HCT116 (cell line): ENCODE measurements around the gene MRPL50. TPM values are rescaled to one million over a fixed set of nuclear protein-coding genes. Genes with fewer than 3 reads are reported as not detected.

ENCODE experiments used
- ATAC-seq: fragments of 200-7000 bp; cut with Tn5 transposase; 2 replicates; pipeline ENCODE4 v1.9.1; 2020; ENCODE audit warnings: mild to moderate bottlenecking, moderate library complexity
- BruUV-seq: library from RNA; stranded (reverse); fragments of 400-500 nt; replicated peaks from 2 replicates; lab custom pipeline; 2021; lab: Mats Ljungman, UMichigan
- CTCF ChIA-PET: fragments of 300-600 bp; sonication (Branson Sonifier 250); formaldehyde crosslinking; loops from one replicate; lab custom pipeline; 2021; ENCODE audit warnings: antibody characterized with exemption; lab: Charles Lee
- POLR2A ChIA-PET: fragments of 300-600, 350-600 bp; sonication (Branson Sonifier 250); formaldehyde crosslinking; loops from one replicate; lab custom pipeline; 2021; ENCODE audit warnings: antibody characterized with exemption; lab: Charles Lee
- RAD21 ChIA-PET, 2 experiments: fragments of 300-600 bp; sonication (Branson Sonifier 250); formaldehyde crosslinking; loops; one replicate each; lab custom pipeline; 2023; ENCODE audit warnings: low total read pairs in 2 of 2; ENCODE audit not compliant: uncharacterized antibody in 2 of 2, unreplicated experiment in 2 of 2, low non-redundant PET in 1 of 2; lab: Charles Lee
- DNase-seq: peaks from one replicate; pipeline ENCODE4 v3.0.0-alpha.2; 2010; ENCODE audit warnings: low read depth, low spot score
- H2AFZ ChIP-seq: fragments of 200-600 bp; shearing (Covaris generic), sonication (generic); 2 replicates; pipeline ENCODE4 v1.6.1; 2017; ENCODE audit warnings: low read depth, mixed run types, mixed read lengths, antibody characterized with exemption, low read length; ENCODE audit not compliant: poor library complexity, severe bottlenecking
- H3K27ac ChIP-seq: 2 replicates; pipeline ENCODE4 v1.5.1; 2012; ENCODE audit warnings: low read depth, low read length
- H3K27me3 ChIP-seq: fragments of 200-600 bp; sonication (generic); 2 replicates; pipeline ENCODE4 v1.6.1; 2016; ENCODE audit warnings: mixed run types, low read length, mixed read lengths; ENCODE audit not compliant: insufficient read depth
- H3K36me3 ChIP-seq, 2 experiments: fragments of 200-500 bp in 1 of 2; fragments of 200-600 bp in 1 of 2; sonication (Bioruptor generic) in 1 of 2; sonication (generic) in 1 of 2; 2 replicates each; pipeline versions ENCODE4 v1.5.1 to v1.6.1; 2014 to 2016; ENCODE audit warnings: low read length in 2 of 2, inconsistent platforms in 1 of 2, mixed read lengths in 1 of 2, mixed run types in 1 of 2; ENCODE audit not compliant: insufficient read depth in 2 of 2, control insufficient read depth in 1 of 2
- H3K4me1 ChIP-seq, 2 experiments: fragments of 200-600 bp in 1 of 2; sonication (generic) in 1 of 2; 2 replicates each; pipeline versions ENCODE4 v1.5.1 to v1.6.1; 2012 to 2017; ENCODE audit warnings: low read length in 2 of 2, inconsistent platforms in 1 of 2, mild to moderate bottlenecking in 1 of 2, mixed read lengths in 1 of 2, mixed run types in 1 of 2, moderate library complexity in 1 of 2; ENCODE audit not compliant: insufficient read depth in 2 of 2, control insufficient read depth in 1 of 2
- H3K4me2 ChIP-seq: fragments of 200-600 bp; sonication (generic); 2 replicates; pipeline ENCODE4 v1.6.1; 2017; ENCODE audit warnings: mixed run types, low read length, mixed read lengths
- H3K4me3 ChIP-seq, 2 experiments: fragments of 200-600 bp in 1 of 2; sonication (generic) in 1 of 2; replicated peaks in 1 of 2; 2 replicates each; pipeline ENCODE4 v1.5.1; 2011 to 2016; ENCODE audit warnings: low read length in 2 of 2, control low read depth in 1 of 2, low read depth in 1 of 2, mild to moderate bottlenecking in 1 of 2, mixed read lengths in 1 of 2, mixed run types in 1 of 2
- H3K79me2 ChIP-seq: fragments of 200-600 bp; sonication (generic); 2 replicates; pipeline ENCODE4 v1.6.1; 2017; ENCODE audit warnings: mild to moderate bottlenecking, mixed run types, low read length, moderate library complexity, mixed read lengths; ENCODE audit not compliant: insufficient read depth
- H3K9ac ChIP-seq: fragments of 200-600 bp; sonication (generic); 2 replicates; pipeline ENCODE4 v1.6.1; 2016; ENCODE audit warnings: low read length, mixed read lengths
- H3K9me2 ChIP-seq: fragments of 200-600 bp; sonication (generic), shearing (Covaris generic); 2 replicates; pipeline ENCODE4 v1.6.1; 2017; ENCODE audit warnings: mixed run types, mild to moderate bottlenecking, moderate library complexity; ENCODE audit not compliant: insufficient read depth
- H3K9me3 ChIP-seq, 2 experiments: fragments of 200-500 bp in 1 of 2; fragments of 200-600 bp in 1 of 2; sonication (Bioruptor generic) in 1 of 2; sonication (generic) in 1 of 2; 2 replicates each; pipeline ENCODE4 v1.6.1; 2014 to 2017; ENCODE audit warnings: low read length in 2 of 2, mixed read lengths in 2 of 2, inconsistent platforms in 1 of 2, low read depth in 1 of 2, mild to moderate bottlenecking in 1 of 2, mixed run types in 1 of 2, moderate library complexity in 1 of 2; ENCODE audit not compliant: control insufficient read depth in 1 of 2, insufficient read depth in 1 of 2
- H4K20me1 ChIP-seq: fragments of 200-600 bp; sonication (generic), shearing (Covaris generic); 2 replicates; pipeline ENCODE4 v1.6.1; 2017; ENCODE audit warnings: mixed run types, mild to moderate bottlenecking, moderate library complexity; ENCODE audit not compliant: insufficient read depth
- EZH2 ChIP-seq: fragments of 200-600 bp; sonication (generic); IDR thresholded peaks from 2 replicates; pipeline ENCODE4 v1.6.1; 2017; ENCODE audit warnings: antibody characterized with exemption, mixed run types
- FOSL1 ChIP-seq: IDR thresholded peaks from 2 replicates; pipeline ENCODE4 v1.6.1; 2012; ENCODE audit warnings: low read depth
- MAX ChIP-seq: IDR thresholded peaks from 2 replicates; pipeline ENCODE4 v1.6.1; 2012
- RAD21 ChIP-seq: IDR thresholded peaks from 2 replicates; pipeline ENCODE4 v1.6.1; 2012; ENCODE audit warnings: low read depth, mild to moderate bottlenecking
- REST ChIP-seq: IDR thresholded peaks from 2 replicates; pipeline ENCODE4 v1.6.1; 2012; ENCODE audit warnings: low read depth
- SP1 ChIP-seq: IDR thresholded peaks from 2 replicates; pipeline ENCODE4 v1.6.1; 2012; ENCODE audit warnings: low read depth
- TCF7L2 ChIP-seq: IDR thresholded peaks from 2 replicates; pipeline ENCODE4 v1.7.0; 2011; ENCODE audit warnings: borderline replicate concordance, inconsistent platforms; ENCODE audit not compliant: insufficient read depth, insufficient read length; ENCODE audit errors: extremely low read depth
- YY1 ChIP-seq: IDR thresholded peaks from 2 replicates; pipeline ENCODE4 v1.6.1; 2011; ENCODE audit warnings: low read length, low read depth, moderate library complexity, mild to moderate bottlenecking; ENCODE audit not compliant: insufficient replicate concordance; ENCODE audit errors: extremely low read depth
- ZNF274 ChIP-seq: fragments of 200-500 bp; sonication (Bioruptor generic); IDR thresholded peaks from 2 replicates; pipeline ENCODE4 v1.6.1; 2014; ENCODE audit warnings: mild to moderate bottlenecking, low read depth, low read length, inconsistent platforms
- intact Hi-C: fragments of 100-400 bp; cut with micrococcal nuclease; formaldehyde crosslinking; loops from 2 replicates; pipeline ENCODE4 v1.10.0; 2022
- total RNA-seq: library from RNA; stranded (reverse); gene quantifications from one replicate; pipeline ENCODE4 v1.2.1, GENCODE V29; 2021; ENCODE audit not compliant: unreplicated experiment
- TF ChIP-seq, protein P1 (sequence below), 3 experiments: fragments of 200-600 bp in 1 of 3; sonication (generic) in 1 of 3; IDR thresholded peaks in 2 of 3; conservative IDR thresholded peaks in 1 of 3; 2 replicates each; pipeline ENCODE4 v1.5.1; 2012 to 2017; ENCODE audit warnings: low read depth in 2 of 3, low read length in 2 of 3, antibody characterized with exemption in 1 of 3, borderline replicate concordance in 1 of 3, control low read depth in 1 of 3, mild to moderate bottlenecking in 1 of 3, mixed read lengths in 1 of 3, mixed run types in 1 of 3, moderate library complexity in 1 of 3; ENCODE audit not compliant: insufficient read depth in 1 of 3
- TF ChIP-seq, protein P2 (sequence below): IDR thresholded peaks from 2 replicates; pipeline ENCODE4 v1.6.1; 2012

The MRPL50 gene
- total RNA-seq, 1 experiment from 2014 or later = 14.6 TPM

DNA sequence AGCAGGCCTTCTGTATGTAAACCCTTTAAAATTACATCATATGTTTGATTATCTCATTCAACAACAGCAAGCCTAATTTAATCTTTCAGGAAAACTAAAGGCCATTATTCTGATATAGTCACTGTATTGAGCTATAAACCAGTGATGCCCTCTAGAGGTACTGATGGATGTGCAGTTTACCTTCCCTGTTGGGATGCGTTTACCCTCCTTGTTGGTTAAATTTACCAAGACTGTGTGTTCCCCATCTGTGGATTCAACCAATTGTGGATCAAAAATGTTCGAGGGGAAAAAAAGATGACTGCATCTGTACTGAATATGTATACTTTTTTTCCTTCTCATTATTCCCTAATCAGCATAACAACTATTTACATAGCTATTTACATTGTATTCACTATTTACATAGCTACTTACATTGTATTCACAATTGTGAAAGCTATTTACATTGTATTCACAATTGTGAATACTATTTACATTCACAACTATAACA is 9.9 kb downstream of the MRPL50 start:
- POLR2A ChIA-PET = interaction anchor here (1.4 kb wide), 1 partner anchor 10 kb away, joined by 10 read pairs; the partner anchor contains the start of genes MRPL50 and ZNF189
- H3K27me3 ChIP-seq = no peaks in the 10 kb centered on the region
- no peak overlapping the region for H3K9ac ChIP-seq
- TF ChIP-seq, protein P1, sequence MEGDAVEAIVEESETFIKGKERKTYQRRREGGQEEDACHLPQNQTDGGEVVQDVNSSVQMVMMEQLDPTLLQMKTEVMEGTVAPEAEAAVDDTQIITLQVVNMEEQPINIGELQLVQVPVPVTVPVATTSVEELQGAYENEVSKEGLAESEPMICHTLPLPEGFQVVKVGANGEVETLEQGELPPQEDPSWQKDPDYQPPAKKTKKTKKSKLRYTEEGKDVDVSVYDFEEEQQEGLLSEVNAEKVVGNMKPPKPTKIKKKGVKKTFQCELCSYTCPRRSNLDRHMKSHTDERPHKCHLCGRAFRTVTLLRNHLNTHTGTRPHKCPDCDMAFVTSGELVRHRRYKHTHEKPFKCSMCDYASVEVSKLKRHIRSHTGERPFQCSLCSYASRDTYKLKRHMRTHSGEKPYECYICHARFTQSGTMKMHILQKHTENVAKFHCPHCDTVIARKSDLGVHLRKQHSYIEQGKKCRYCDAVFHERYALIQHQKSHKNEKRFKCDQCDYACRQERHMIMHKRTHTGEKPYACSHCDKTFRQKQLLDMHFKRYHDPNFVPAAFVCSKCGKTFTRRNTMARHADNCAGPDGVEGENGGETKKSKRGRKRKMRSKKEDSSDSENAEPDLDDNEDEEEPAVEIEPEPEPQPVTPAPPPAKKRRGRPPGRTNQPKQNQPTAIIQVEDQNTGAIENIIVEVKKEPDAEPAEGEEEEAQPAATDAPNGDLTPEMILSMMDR (IDR thresholded peaks at IDR 0.05 in 2 of 3, conservative IDR thresholded peaks at IDR 0.05 in 1 of 3; ENCODE audit: borderline replicate concordance in 1 of 3, insufficient read depth in 1 of 3, low read depth in 2 of 3, low read length in 2 of 3) = peak; percentile 11 to 53 (median 36); a peak in 5 of 6 replicates
- no peak for TF ChIP-seq YY1
- H3K9me2 ChIP-seq = no peaks in the 10 kb centered on the region
- ATAC-seq = peak; percentile 83
- peaks cover 16% of the 10 kb centered on the region; the same call in 1 of the 2 replicates for H4K20me1 ChIP-seq
- intact Hi-C loops = no loop called here
- CTCF ChIA-PET = interaction anchor here (0.7 to 2.2 kb wide), 15 partner anchors 8 to 787 kb away, joined by 3 to 21 read pairs (median 5); partner anchors contain the start of genes MRPL50 and ZNF189
- DNase-seq = no peak
- BruUV-seq = no TSS peak
- no peak overlapping the region for H2AFZ ChIP-seq
- H3K27ac ChIP-seq = no peak overlapping the region
- no peak overlapping the region for H3K4me3 ChIP-seq
- RAD21 ChIA-PET = interaction anchor here (0.8 to 1.0 kb wide), 2 partner anchors 77 to 269 kb away, joined by 3 read pairs; no protein-coding TSS in a partner anchor
- peaks cover 33% of the 10 kb centered on the region for H3K79me2 ChIP-seq
- H3K4me2 ChIP-seq = no peak overlapping the region
- no peaks in the 10 kb centered on the region for H3K9me3 ChIP-seq
- no peaks in the 10 kb centered on the region for H3K4me1 ChIP-seq
- H3K36me3 ChIP-seq = peaks cover 10 to 14% of the 10 kb centered on the region in 2 experiments; a peak in 3 of 4 replicates

DNA sequence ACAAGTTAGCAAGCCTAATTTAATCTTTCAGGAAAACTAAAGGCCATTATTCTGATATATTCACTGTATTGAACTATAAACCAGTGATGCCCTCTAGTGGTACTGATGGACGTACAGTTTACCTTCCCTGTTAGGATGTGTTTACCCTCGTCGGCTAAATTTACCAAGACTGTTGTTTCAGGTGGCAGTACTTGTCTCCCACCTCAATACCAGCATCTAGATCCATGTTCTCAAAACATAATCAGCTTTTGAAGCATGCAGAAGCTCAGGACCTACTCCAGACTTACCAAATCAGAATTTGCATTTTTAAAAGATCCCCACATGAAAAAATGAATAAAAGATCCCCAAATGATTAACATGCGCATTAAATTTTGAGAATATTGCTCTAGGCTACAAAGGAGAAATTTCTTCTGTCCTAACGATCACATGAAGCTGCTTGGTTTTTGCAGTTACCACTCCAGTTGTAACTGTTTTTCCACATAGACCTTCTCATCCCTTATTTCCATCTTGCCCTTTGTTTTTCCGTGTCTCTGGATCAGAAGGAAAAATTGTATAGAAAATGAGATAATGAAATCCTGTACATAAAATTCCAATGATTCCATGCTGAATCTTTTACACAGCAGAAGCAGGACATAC is 10.4 kb downstream of the MRPL50 start:
- Histone ChIP-seq H2AFZ (no peak overlapping the region), H3K36me3 (peaks cover 10 to 14% of the 10 kb centered on the region in 2 experiments; a peak in 3 of 4 replicates), H3K9me2 (no peaks in the 10 kb centered on the region), H3K79me2 (peaks cover 28% of the 10 kb centered on the region), H3K4me3 (no peak overlapping the region), H3K9me3 (no peaks in the 10 kb centered on the region), H3K27me3 (no peaks in the 10 kb centered on the region), H3K4me2 (no peak overlapping the region), H3K9ac (no peak overlapping the region), H3K27ac (no peak overlapping the region), H4K20me1 (peaks cover 16% of the 10 kb centered on the region; the same call in 1 of the 2 replicates), H3K4me1 (no peaks in the 10 kb centered on the region)
- ChIA-PET POLR2A (interaction anchor here (1.4 kb wide), 1 partner anchor 11 kb away, joined by 10 read pairs; the partner anchor contains the start of genes MRPL50 and ZNF189), CTCF (interaction anchor here (0.7 to 2.2 kb wide), 14 partner anchors 8 to 786 kb away, joined by 3 to 21 read pairs (median 6); partner anchors contain the start of genes MRPL50 and ZNF189), RAD21 (interaction anchor here in 1 of 2 experiments (1.0 kb wide), 1 partner anchor 269 kb away, joined by 3 read pairs; no protein-coding TSS in a partner anchor)
- DNase-seq = peak; percentile 58
- ATAC-seq = peak; percentile 97
- no TSS peak for BruUV-seq
- intact Hi-C loops = no loop called here
- TF ChIP-seq TCF7L2 (no peak), SP1 (no peak), RAD21 (peak; percentile 47), EZH2 (no peak), MAX (no peak), FOSL1 (no peak), REST (no peak), ZNF274 (no peak)
- TF ChIP-seq, protein P2, sequence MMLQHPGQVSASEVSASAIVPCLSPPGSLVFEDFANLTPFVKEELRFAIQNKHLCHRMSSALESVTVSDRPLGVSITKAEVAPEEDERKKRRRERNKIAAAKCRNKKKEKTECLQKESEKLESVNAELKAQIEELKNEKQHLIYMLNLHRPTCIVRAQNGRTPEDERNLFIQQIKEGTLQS = no peak
